Measurements from ENCODE around the gene VAV2.
"Not testable (repeated sequence)": the region's sequence is repeated elsewhere in the genome, so short reads cannot be mapped to it uniquely, and the experiment has no call there.

The VAV2 gene

DNA sequence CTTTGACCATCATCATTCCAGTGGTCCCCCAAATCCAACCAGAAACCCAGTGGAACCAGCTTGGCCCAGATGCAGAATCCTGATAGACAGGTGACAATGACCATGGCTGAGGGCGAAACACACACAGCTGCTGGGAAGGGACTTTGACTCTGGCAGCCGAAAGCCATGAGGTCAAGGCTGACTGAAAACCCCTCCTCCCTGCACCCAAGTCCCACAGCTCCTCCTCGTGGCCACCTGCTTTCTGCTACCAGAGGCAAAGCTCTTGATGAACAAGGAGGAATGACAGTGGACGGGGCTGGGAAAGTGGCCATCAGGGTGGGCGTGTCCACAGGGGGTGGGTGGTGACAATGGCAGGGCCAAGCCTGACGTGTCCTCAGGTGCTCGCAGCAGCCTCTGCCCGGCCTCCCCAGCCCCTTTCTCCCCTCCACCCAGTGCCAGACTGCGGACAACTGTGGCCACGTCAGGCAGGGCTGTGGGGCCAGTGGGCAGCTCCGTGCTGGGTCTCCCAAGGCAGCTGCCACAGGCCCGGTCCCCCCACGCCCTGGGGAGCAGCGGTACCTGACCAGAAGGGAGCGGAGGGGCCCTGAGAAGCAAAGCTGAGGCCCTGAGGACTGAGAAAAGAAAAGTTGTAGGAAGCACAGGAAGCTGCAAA, 223.1 kb downstream of the VAV2 start:
- Mint-ChIP-seq H3K9me3 (peaks cover 6% of the 10 kb centered on the region), H3K4me3 (no peak overlapping the region), H3K27me3 (no peaks in the 10 kb centered on the region), H3K27ac (no peak overlapping the region), H3K36me3 (peaks cover 12% of the 10 kb centered on the region), H3K4me1 (no peaks in the 10 kb centered on the region)

GRCh38 chr9:133768371-133768858, 223.7 kb downstream of the VAV2 start:
- no peak overlapping the region for H3K4me3 Mint-ChIP-seq
- H3K36me3 Mint-ChIP-seq = peaks cover 14% of the 10 kb centered on the region
- H3K4me1 Mint-ChIP-seq = no peaks in the 10 kb centered on the region
- H3K27me3 Mint-ChIP-seq = no peaks in the 10 kb centered on the region
- H3K9me3 Mint-ChIP-seq = peaks cover 6% of the 10 kb centered on the region
- H3K27ac Mint-ChIP-seq = no peak overlapping the region

DNA sequence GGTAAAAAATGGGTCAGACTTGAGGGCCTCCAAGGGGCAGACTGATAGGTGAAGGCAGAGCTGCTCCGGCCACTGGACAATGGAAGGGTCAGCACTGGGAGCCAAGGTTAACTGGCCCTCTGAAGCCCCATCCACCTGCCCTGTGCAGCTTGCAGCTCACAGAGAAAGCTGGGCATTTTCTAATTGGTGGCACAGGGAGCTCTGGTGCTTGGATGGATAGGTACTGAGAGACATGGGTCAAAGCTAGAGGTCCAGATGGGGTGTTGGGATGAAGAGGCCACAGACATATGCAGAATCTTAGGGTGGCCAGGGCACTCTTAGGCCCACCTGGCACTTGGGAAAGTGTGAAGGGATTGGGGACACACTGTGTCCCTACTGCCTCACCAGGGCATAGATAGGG, 224.5 kb downstream of the VAV2 start:
- H3K4me3 Mint-ChIP-seq = no peak overlapping the region
- no peaks in the 10 kb centered on the region for H3K27me3 Mint-ChIP-seq
- H3K27ac Mint-ChIP-seq = no peak overlapping the region
- H3K4me1 Mint-ChIP-seq = no peaks in the 10 kb centered on the region
- H3K9me3 Mint-ChIP-seq = peaks cover 6% of the 10 kb centered on the region
- H3K36me3 Mint-ChIP-seq = peaks cover 14% of the 10 kb centered on the region

DNA sequence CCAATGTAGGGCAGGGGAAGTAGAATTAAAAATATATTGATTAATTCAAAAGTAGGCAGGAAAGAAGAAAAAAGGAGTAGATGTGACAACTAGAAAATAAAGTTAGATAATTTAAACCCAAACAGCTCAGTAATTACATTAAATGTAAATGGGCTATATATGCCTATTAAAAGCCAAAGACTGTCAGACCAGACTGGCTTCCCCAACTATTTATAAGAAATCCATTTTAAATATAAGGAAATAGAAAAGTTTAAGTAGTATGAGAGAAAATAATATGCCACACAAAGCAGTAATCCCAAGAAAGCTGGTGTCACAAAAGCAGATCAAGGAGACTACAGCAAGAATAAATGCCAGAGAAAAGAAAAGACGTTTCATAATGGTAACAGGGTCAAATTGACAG, 225.1 kb downstream of the VAV2 start:
- H3K36me3 Mint-ChIP-seq = peaks cover 14% of the 10 kb centered on the region
- no peaks in the 10 kb centered on the region for H3K27me3 Mint-ChIP-seq
- no peak overlapping the region for H3K4me3 Mint-ChIP-seq
- H3K27ac Mint-ChIP-seq = no peak overlapping the region
- peaks cover 6% of the 10 kb centered on the region for H3K9me3 Mint-ChIP-seq
- no peaks in the 10 kb centered on the region for H3K4me1 Mint-ChIP-seq

DNA sequence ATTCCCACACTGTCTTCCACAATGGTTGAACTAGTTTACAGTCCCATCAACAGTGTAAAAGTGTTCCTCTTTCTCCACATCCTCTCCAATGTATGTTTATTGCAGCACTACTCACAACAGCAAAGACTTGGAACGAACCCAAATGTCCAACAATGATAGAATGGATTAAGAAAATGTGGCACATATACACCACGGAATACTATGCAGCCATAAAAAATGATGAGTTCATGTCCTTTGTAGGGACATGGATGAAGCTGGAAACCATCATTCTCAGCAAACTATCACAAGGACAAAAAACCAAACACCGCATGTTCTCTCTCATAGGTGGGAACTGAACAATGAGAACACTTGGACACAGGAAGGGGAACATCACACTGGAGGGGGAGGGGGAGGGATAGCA, 225.9 kb downstream of the VAV2 start:
- H3K36me3 Mint-ChIP-seq = peaks cover 14% of the 10 kb centered on the region
- not testable (repeated sequence) for H3K4me1 Mint-ChIP-seq, H3K27me3 Mint-ChIP-seq, H3K4me3 Mint-ChIP-seq, H3K9me3 Mint-ChIP-seq, H3K27ac Mint-ChIP-seq

- no peak overlapping the region for H3K27ac Mint-ChIP-seq
- no peak overlapping the region for H3K4me3 Mint-ChIP-seq
- H3K36me3 Mint-ChIP-seq = peaks cover 12% of the 10 kb centered on the region
Measured at GRCh38 chr9:133763272-133764183, 228.6 kb downstream of the VAV2 start.

DNA sequence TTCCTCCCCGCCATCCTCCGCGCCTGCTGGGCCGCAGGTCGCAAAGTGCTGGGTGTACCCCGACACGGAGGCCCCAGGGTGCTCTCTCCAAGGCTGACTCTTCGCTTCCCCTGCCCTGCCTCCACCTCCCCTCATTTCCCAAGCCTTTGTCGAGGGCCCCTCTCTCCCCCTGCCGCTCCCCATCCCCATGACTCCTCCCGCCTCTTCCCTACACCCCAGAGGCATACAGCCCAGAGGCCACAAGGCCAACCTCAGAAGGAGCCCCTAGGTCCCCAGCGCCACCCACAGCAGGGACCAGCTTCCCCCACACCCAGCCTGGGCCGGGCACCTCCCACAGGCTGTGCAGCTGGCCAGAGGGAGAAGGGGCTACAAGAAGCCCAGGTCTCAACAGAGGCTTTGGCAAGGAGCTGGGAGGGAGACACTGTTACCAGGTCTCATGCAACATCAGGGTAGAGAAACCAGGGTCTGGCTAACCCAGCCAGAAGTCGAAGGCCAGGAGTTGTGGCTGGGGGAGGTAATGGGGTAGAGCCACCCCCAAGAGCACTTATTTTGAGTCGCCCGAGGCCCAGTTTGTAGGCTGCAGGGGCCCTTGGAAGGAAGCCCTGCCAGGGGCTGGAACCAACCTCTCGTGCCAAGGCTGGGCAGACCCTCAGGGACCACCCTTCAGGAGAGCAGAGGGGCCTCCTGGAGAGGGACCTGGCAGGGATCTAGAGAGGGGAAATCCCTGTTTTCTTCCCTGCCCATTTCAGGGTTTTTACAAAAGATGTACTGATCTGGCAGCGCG, 229.4 kb downstream of the VAV2 start:
- Mint-ChIP-seq H3K27me3 (no peaks in the 10 kb centered on the region), H3K27ac (no peak overlapping the region)

More at GRCh38 chr9:133763272-133764183, 228.6 kb downstream of the VAV2 start:
- Mint-ChIP-seq H3K9me3 (peaks cover 6% of the 10 kb centered on the region), H3K27me3 (no peaks in the 10 kb centered on the region), H3K4me1 (no peaks in the 10 kb centered on the region)

DNA sequence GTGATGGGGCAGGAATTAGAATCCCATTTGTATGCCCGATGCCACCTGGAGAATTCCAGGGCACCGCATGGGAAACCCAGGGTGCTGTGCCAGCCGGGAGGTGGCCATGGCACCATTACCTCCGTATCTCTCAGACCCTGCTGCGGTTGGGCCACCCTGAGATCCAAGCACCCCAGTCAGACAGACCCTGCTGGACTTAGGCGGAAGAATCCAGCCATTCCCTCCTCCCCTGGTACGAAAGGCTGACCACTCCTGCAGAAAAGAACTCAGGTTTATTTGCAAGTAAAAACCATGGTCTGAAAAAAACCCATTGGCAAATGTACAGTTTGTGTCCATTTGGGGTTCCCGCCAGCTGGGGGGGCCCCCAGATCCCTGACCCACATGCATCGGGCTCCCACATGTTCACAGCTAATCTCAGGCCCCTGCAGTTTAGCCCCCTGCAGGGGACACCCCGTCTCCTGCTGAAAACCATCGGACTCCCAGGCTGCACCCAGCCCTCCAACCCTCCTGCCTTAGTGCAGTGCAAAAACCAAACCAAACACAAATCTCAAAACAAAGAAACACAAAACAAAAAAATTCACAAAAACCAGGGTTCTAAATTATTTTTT, 230.4 kb downstream of the VAV2 start:
- no peaks in the 10 kb centered on the region for H3K27me3 Mint-ChIP-seq
- no peak overlapping the region for H3K4me3 Mint-ChIP-seq
- peaks cover 8% of the 10 kb centered on the region for H3K36me3 Mint-ChIP-seq
- no peaks in the 10 kb centered on the region for H3K4me1 Mint-ChIP-seq
- H3K9me3 Mint-ChIP-seq = peaks cover 6% of the 10 kb centered on the region
- H3K27ac Mint-ChIP-seq = no peak overlapping the region

More for the DNA sequence above, 229.4 kb downstream of the VAV2 start:
- Mint-ChIP-seq H3K4me1 (no peaks in the 10 kb centered on the region), H3K9me3 (peaks cover 6% of the 10 kb centered on the region), H3K36me3 (peaks cover 11% of the 10 kb centered on the region), H3K4me3 (no peak overlapping the region)

- Mint-ChIP-seq H3K27me3 (no peaks in the 10 kb centered on the region), H3K36me3 (peaks cover 7% of the 10 kb centered on the region), H3K27ac (no peak overlapping the region), H3K4me1 (no peaks in the 10 kb centered on the region), H3K9me3 (peaks cover 3% of the 10 kb centered on the region), H3K4me3 (no peak overlapping the region)
Measured at GRCh38 chr9:133760713-133761290, 231.3 kb downstream of the VAV2 start.

GRCh38 chr9:133759946-133760345, 232.2 kb downstream of the VAV2 start:
- Mint-ChIP-seq H3K4me3 (no peak overlapping the region), H3K36me3 (peaks cover 7% of the 10 kb centered on the region), H3K4me1 (no peaks in the 10 kb centered on the region), H3K27ac (no peak overlapping the region), H3K9me3 (no peaks in the 10 kb centered on the region), H3K27me3 (no peaks in the 10 kb centered on the region)

- Mint-ChIP-seq H3K27ac (no peak overlapping the region), H3K4me3 (no peak overlapping the region), H3K27me3 (no peaks in the 10 kb centered on the region), H3K36me3 (peaks cover 5% of the 10 kb centered on the region), H3K4me1 (no peaks in the 10 kb centered on the region), H3K9me3 (no peaks in the 10 kb centered on the region)
Measured at GRCh38 chr9:133759146-133759900, 232.8 kb downstream of the VAV2 start.

DNA sequence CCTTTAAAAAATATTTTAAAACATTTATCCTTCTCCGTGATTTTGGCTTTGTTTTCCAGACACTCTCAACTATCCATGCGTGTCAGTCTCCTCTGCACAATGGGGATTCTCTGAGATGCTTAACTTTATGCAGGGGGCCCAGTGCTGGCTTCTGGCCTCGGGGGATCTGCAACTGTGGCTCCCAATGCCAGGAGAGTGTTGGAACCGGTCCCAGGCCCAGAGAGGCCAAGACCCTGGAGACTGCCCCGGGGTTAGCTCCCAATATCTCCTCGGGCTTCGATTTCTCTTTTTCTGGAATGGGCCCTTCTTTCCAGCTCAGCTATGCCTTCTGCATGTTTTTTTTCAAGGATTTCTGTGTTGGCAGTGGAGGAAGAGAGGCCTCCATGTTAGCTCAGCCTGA, 233.9 kb downstream of the VAV2 start:
- Mint-ChIP-seq H3K4me3 (no peak overlapping the region), H3K9me3 (no peaks in the 10 kb centered on the region), H3K36me3 (no peaks in the 10 kb centered on the region), H3K4me1 (no peaks in the 10 kb centered on the region), H3K27ac (no peak overlapping the region), H3K27me3 (peaks cover 6% of the 10 kb centered on the region)

GRCh38 chr9:133754688-133755227, 237.4 kb downstream of the VAV2 start:
- H3K36me3 Mint-ChIP-seq = no peaks in the 10 kb centered on the region
- H3K4me1 Mint-ChIP-seq = no peaks in the 10 kb centered on the region
- H3K27ac Mint-ChIP-seq = no peak overlapping the region
- H3K9me3 Mint-ChIP-seq = no peaks in the 10 kb centered on the region
- H3K4me3 Mint-ChIP-seq = no peak overlapping the region
- peaks cover 11% of the 10 kb centered on the region for H3K27me3 Mint-ChIP-seq

DNA sequence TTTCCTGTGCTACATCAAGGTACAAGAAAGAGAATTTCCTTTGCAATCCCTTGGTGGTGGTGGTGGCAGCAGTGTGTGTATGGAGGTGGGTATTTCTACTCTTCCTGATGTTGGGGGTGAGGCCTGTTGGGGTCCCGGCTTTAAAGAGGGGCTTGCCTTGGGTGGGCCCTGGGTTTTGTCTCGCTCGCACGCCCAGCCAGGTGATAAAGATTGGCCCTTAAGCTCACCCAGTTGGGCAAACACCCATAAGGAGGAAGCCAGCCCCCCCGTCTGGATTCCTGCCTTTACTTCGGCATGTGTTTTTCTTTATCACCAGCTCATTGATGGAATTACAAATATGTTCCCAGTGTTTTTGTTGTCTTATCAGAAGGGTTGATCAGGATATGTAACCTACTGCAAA, 237.9 kb downstream of the VAV2 start:
- H3K4me1 Mint-ChIP-seq = no peaks in the 10 kb centered on the region
- H3K4me3 Mint-ChIP-seq = no peak overlapping the region
- no peaks in the 10 kb centered on the region for H3K36me3 Mint-ChIP-seq
- H3K27me3 Mint-ChIP-seq = peaks cover 11% of the 10 kb centered on the region
- no peaks in the 10 kb centered on the region for H3K9me3 Mint-ChIP-seq
- no peak overlapping the region for H3K27ac Mint-ChIP-seq
